GM19238 (cell line): ENCODE results near the gene KIAA1217.
"Not testable (repeated sequence)": the region's sequence is repeated elsewhere in the genome, so short reads cannot be mapped to it uniquely, and the experiment has no call there.

Source experiments
- DNase-seq: peaks from one replicate; pipeline ENCODE4 v3.0.0; 2011; ENCODE audit warnings: low spot score; ENCODE audit not compliant: insufficient read length

Gene KIAA1217

GRCh38 chr10:24462889-24463552, 254.1 kb downstream of the KIAA1217 start:
- no peak for DNase-seq

DNA sequence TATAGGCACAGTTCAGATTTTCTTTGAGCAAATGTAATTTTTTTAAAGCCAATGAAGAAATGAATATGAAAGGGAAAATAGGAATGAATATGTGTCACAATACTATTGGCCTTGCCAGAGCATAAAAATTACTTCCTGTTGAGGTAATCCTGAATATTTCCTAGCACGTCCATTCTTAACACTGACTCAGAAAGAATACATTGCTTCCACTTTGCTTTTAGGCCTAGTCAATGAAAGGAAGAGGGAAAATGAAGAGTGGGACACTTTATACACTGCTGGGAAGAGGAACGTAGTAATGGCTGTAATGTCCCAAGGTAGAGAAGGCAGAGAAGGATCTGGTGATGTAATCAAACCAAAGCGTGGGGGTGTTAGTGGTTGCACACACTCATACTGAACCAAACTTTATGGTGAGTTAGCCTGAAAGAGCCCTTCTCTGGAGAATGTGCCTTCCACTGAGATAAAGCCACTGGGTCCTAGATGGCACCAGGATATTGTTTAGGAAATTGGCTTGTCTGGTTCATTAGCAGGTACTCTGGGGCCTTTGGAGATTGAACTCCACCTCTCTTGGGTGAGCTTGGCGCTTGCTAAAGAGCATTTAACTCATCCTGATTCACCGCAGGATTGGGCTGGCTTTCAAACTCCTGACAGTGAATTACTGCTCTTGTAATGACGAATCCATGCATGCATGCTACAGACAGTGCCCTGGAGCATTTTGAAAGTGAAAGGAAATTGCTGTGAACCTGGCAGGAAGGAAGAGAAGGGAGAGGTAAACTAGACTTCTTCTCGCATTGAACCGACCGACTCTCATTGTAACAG, 254.9 kb downstream of the KIAA1217 start:
- DNase-seq, result no peak

DNA sequence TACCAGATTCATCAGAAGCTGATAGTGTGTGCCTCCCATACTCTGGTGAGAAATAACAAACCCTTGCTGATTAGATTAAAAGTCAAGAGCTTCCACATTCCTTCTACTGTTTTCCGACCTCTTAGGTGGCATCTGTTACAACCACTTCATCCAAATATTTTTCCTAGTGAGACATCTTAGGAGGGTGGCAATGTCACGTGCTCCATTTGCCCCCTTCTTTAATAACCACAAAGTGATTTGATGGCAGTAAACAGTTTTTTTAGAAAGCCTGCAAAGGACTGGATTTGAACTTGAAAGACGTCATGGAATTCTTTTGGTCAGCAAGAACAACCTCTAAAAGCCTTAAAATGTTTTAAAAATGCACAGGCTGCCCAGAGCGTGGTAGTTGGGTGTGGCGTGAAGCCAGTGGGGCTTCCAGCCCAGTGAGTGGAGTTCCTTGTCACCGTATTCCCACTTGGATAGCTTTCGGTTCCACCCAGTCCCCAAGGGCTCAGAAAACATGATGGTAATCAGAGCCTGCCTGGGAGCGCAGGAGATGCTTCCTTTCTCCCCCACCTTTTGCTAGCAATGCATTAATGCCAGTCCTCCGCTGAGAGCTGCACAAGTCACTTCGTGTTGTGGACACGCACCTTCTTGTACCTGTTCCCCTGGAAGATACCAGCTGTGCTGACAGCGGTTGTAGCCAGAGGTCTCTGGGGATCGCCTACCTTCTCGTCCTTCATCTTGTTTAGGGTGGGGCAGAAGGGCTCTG, 256.4 kb downstream of the KIAA1217 start:
- DNase-seq, result no peak

DNA sequence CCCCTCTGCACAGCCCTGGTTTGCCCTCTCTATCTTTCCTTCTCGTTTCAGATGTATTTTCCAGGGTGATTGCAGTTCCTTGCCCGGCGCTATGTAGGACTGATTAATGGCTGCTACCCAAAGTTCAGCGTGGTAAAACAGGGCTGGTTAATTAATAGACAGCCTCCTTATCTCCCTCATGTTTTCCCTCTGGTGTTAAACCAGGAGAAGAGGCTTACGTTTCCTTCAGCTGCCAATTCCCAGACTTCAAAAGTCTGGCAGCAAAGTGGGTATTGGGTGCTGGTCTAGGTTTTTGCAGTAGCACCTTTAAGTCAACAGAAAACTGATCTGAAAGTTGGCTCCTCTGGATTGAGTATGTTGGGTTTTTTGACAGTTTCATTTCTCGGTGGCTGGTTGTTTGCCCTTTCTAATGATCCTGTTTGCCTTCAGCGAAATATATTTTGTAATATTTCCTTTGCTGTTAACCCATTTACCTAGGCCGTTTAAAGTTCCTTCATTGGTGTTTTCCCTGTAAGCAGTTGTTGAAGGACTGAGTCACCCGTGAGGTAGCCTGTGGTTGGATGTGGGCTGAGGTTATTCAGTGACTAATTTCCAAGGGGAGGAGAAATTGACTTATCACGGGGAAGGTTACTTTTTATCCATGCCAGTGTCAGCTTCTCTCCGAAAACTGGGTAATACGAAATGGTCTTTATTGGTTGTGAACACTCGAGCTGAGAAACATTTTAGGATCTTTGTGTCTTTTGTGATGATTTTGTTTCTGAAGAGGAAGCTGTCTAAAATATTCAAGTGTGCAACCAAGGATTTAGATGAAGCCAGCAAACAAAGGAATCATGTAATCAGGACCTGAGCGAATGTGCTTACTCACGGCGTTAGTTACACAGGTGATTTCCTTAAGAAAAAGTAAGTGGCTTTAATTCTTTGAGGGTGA, 257.2 kb downstream of the KIAA1217 start:
- DNase-seq, result no peak

DNA sequence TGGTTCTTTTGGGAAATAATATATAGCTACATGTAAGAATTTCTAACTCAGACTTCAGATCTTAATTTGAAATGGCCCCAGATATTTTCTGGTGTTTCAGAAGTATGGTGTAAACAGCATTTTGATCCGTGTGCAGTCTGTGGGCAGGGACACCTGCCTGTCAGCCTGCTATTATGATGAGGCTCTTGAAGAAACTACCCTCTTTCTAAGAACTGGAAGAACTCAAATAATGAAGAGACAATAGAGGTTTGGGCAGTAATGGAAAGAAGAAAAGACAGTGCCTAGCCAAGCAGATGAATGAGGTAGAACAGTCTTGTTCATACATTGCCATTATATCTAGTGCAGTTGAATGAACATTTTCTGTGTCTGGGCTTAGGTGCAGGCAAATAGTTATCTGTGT, 258.2 kb downstream of the KIAA1217 start:
- DNase-seq, result no peak

DNA sequence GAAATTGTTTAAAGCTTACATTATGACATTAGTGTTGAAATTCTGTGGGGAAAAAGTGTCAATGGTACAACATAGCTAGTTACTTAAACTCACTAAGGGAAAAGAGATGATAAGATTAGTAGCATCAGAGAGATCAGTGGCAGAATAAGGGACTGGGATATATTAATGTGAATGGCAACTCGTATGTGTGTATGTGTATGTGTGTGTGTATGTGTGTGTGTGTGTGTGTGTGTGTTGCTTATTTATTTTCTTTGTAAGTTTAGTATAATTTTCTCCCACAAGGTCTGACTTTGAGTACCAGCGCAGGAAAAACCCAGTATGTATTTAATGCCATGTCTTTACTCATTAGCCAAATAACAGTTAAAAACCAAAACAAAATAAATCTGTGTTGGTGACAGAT, 258.7 kb downstream of the KIAA1217 start:
- DNase-seq, result no peak

GRCh38 chr10:24468281-24468751, 259.4 kb downstream of the KIAA1217 start:
- no peak for DNase-seq

- no peak for DNase-seq
These were observed 261.1 kb downstream of the KIAA1217 start for GRCh38 chr10:24469993-24470392.

DNA sequence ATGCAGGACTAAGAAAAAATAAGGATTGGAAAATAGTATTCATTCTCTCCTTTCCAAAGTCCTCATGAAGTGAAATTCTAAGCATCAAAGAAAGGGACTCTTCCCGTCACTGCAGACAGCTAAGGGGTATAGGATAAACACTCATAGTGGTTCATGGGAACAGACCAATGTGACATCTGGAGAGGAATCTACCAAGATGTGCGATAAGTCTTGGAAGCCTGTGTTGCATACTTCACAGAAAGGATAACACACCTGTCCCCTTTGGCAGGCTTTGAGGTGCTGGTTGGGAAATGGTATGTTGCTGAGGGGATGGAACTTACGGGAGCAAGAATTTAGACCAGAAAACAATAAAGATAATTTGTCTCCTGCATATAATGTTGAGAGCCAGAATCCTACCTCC, 266.7 kb downstream of the KIAA1217 start:
- DNase-seq, result no peak

- DNase-seq, result no peak
These were observed 268.2 kb downstream of the KIAA1217 start for GRCh38 chr10:24476913-24477701.

- DNase-seq, result no peak
These were observed 269.0 kb downstream of the KIAA1217 start for GRCh38 chr10:24477915-24478314.

DNA sequence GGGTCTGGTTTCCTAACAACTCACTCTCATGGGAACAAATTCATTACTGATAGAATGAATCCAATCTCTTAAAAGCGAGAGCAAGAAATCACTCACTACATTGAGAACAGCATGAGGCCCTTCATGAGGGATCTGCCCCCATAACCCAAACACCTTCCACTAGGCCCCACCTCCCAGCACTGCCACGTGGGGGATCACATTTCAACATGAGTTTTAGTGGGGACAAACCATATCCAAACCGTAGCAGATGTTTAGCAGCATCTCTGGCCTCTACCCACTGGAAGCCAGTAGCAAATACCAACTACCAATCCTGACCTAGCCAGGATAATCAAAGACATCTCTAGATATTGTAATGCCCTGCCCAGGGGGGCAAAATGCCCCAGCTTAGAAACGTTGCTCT, 270.9 kb downstream of the KIAA1217 start:
- DNase-seq, result no peak

DNA sequence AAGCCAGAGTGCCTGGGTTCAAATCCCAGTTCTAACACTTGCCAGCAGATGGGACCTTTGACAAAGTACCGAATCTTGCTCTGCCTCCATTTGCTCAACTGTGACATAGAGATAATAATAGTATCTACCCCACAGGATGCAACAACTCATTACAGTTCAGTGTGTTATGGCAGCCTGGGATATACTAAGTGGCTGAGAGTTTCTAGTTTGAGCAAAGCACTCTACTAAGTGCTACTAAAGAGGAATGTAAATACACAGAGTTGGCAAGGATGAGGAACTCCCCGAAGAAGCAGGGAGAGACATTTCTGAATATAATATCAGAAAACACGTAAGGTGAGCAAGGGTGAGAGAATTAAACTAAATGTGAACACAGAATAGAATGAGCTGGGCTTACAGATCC, 271.5 kb downstream of the KIAA1217 start:
- DNase-seq, result no peak

GRCh38 chr10:24481241-24481640, 272.3 kb downstream of the KIAA1217 start:
- DNase-seq, result no peak

DNA sequence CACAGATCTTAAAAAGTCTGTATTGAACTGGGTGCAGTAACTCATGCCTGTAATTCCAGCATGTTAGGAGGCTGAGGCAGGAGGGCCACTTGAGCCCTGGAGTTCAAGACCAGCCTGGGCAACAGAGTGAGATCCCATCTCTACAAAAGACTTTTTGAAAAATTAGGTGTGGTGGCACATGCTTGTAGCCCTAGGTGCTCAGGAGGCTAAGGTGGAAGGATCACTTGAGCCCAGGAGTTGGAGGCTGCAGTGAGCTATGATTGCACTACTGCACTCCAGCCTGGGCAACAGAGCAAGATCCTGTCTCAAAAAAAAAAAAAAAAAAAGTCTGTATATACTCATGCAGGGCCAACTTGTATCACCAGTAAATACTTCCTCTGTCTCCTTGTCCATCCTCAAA, 273.8 kb downstream of the KIAA1217 start:
- not testable (repeated sequence) for DNase-seq

- DNase-seq, result no peak
These were observed 274.8 kb downstream of the KIAA1217 start for GRCh38 chr10:24483701-24484100.

DNA sequence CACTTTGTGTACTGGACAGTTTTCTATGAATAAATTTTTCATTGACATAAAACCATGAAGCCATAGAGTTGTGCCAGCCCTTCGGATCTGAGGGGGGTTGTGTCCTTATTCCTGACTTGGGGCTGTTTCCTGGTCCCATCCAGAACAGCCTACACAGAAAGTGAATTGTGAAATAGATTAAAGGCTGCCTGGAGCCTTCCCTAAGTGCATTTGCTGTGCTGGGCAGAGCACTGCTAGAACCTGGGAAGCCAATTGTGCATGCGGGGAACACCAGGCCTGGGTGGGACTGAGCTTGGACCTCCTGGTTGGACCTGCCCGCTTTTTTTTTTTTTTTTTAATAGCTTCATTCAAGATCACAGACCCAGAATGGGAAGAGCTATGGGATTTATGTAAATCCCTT, 275.8 kb downstream of the KIAA1217 start:
- DNase-seq, result no peak

DNA sequence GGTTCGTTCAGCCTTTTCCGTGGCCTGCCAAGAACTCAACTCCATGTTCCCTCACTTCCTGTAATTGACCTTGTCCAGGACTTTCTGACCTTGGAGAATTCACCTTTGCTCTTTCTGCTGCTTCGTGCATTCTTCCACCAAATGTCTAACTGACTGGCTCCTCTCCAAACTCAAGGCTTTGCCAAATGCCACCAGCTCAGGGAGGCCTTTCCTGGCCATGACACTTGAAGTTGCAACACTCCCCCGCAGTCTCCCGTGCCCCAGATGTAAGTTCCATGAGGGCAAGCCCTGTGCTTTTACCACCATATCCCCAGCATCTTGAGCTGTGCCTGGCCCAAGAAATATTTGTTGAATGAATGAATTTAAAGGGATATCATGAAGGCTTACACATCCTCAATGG, 276.4 kb downstream of the KIAA1217 start:
- DNase-seq, result no peak

DNA sequence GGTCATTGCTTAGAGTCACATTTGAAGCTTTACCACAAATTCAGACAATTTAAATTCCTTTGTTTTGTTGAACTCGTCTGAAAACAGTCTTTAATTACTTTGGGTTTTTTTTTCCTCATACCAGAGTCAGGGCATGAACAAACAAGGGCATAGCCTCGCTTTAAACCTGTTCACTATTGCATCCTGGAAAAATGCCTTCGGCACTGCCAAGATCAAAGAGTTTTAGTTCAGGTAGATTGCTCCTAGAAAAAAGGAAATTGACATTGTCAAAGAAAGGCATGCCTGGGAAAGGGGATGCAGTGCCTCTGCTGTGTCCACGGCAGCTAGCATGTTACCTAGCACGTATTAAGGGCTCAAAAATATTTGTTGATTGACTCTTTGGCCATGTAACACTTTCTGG, 279.7 kb downstream of the KIAA1217 start:
- DNase-seq, result no peak

DNA sequence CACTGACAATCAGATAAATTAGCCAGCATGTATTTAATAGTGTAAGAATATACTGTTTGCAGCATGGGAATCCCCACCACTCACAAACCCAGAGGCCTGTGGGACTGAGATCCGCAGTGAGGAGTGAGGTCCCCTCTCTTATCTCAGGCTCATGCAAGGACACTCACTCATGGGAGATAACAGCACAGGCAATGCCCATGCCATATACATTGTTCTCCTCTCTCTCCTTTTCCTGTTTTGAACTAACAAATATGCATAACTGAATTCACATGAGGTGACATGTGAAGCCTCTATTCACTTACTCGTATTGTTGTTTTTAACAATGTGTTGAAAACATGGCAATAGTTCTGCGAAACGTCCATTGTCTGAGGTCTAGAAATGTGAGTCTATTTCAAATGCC, 284.2 kb downstream of the KIAA1217 start:
- no peak for DNase-seq
